HCT116 (cell line): ENCODE data around the gene MBTPS1. TPM values are rescaled to one million over a fixed set of nuclear protein-coding genes. Genes with fewer than 3 reads are reported as not detected.
A peak's percentile ranks its signal among the peaks of the same experiment; 100 is the strongest.

Experiments
- ATAC-seq: fragments of 200-7000 bp; cut with Tn5 transposase; 2 replicates; pipeline ENCODE4 v1.9.1; 2020; ENCODE audit warnings: mild to moderate bottlenecking, moderate library complexity
- BruUV-seq: library from RNA; stranded (reverse); fragments of 400-500 nt; replicated peaks from 2 replicates; lab custom pipeline; 2021; lab: Mats Ljungman, UMichigan
- CTCF ChIA-PET: fragments of 300-600 bp; sonication (Branson Sonifier 250); formaldehyde crosslinking; loops from one replicate; lab custom pipeline; 2021; ENCODE audit warnings: antibody characterized with exemption; lab: Charles Lee
- POLR2A ChIA-PET: fragments of 300-600, 350-600 bp; sonication (Branson Sonifier 250); formaldehyde crosslinking; loops from one replicate; lab custom pipeline; 2021; ENCODE audit warnings: antibody characterized with exemption; lab: Charles Lee
- RAD21 ChIA-PET, 2 experiments: fragments of 300-600 bp; sonication (Branson Sonifier 250); formaldehyde crosslinking; loops; one replicate each; lab custom pipeline; 2023; ENCODE audit warnings: low total read pairs in 2 of 2; ENCODE audit not compliant: uncharacterized antibody in 2 of 2, unreplicated experiment in 2 of 2, low non-redundant PET in 1 of 2; lab: Charles Lee
- DNase-seq: peaks from one replicate; pipeline ENCODE4 v3.0.0-alpha.2; 2010; ENCODE audit warnings: low read depth, low spot score
- H2AFZ ChIP-seq: fragments of 200-600 bp; shearing (Covaris generic), sonication (generic); 2 replicates; pipeline ENCODE4 v1.6.1; 2017; ENCODE audit warnings: low read depth, mixed run types, mixed read lengths, antibody characterized with exemption, low read length; ENCODE audit not compliant: poor library complexity, severe bottlenecking
- H3K27ac ChIP-seq: 2 replicates; pipeline ENCODE4 v1.5.1; 2012; ENCODE audit warnings: low read depth, low read length
- H3K27me3 ChIP-seq: fragments of 200-600 bp; sonication (generic); 2 replicates; pipeline ENCODE4 v1.6.1; 2016; ENCODE audit warnings: mixed run types, low read length, mixed read lengths; ENCODE audit not compliant: insufficient read depth
- H3K36me3 ChIP-seq, 2 experiments: fragments of 200-500 bp in 1 of 2; fragments of 200-600 bp in 1 of 2; sonication (Bioruptor generic) in 1 of 2; sonication (generic) in 1 of 2; 2 replicates each; pipeline versions ENCODE4 v1.5.1 to v1.6.1; 2014 to 2016; ENCODE audit warnings: low read length in 2 of 2, inconsistent platforms in 1 of 2, mixed read lengths in 1 of 2, mixed run types in 1 of 2; ENCODE audit not compliant: insufficient read depth in 2 of 2, control insufficient read depth in 1 of 2
- H3K4me1 ChIP-seq, 2 experiments: fragments of 200-600 bp in 1 of 2; sonication (generic) in 1 of 2; 2 replicates each; pipeline versions ENCODE4 v1.5.1 to v1.6.1; 2012 to 2017; ENCODE audit warnings: low read length in 2 of 2, inconsistent platforms in 1 of 2, mild to moderate bottlenecking in 1 of 2, mixed read lengths in 1 of 2, mixed run types in 1 of 2, moderate library complexity in 1 of 2; ENCODE audit not compliant: insufficient read depth in 2 of 2, control insufficient read depth in 1 of 2
- H3K4me2 ChIP-seq: fragments of 200-600 bp; sonication (generic); 2 replicates; pipeline ENCODE4 v1.6.1; 2017; ENCODE audit warnings: mixed run types, low read length, mixed read lengths
- H3K4me3 ChIP-seq, 2 experiments: fragments of 200-600 bp in 1 of 2; sonication (generic) in 1 of 2; replicated peaks in 1 of 2; 2 replicates each; pipeline ENCODE4 v1.5.1; 2011 to 2016; ENCODE audit warnings: low read length in 2 of 2, control low read depth in 1 of 2, low read depth in 1 of 2, mild to moderate bottlenecking in 1 of 2, mixed read lengths in 1 of 2, mixed run types in 1 of 2
- H3K79me2 ChIP-seq: fragments of 200-600 bp; sonication (generic); 2 replicates; pipeline ENCODE4 v1.6.1; 2017; ENCODE audit warnings: mild to moderate bottlenecking, mixed run types, low read length, moderate library complexity, mixed read lengths; ENCODE audit not compliant: insufficient read depth
- H3K9ac ChIP-seq: fragments of 200-600 bp; sonication (generic); 2 replicates; pipeline ENCODE4 v1.6.1; 2016; ENCODE audit warnings: low read length, mixed read lengths
- H3K9me2 ChIP-seq: fragments of 200-600 bp; sonication (generic), shearing (Covaris generic); 2 replicates; pipeline ENCODE4 v1.6.1; 2017; ENCODE audit warnings: mixed run types, mild to moderate bottlenecking, moderate library complexity; ENCODE audit not compliant: insufficient read depth
- H3K9me3 ChIP-seq, 2 experiments: fragments of 200-500 bp in 1 of 2; fragments of 200-600 bp in 1 of 2; sonication (Bioruptor generic) in 1 of 2; sonication (generic) in 1 of 2; 2 replicates each; pipeline ENCODE4 v1.6.1; 2014 to 2017; ENCODE audit warnings: low read length in 2 of 2, mixed read lengths in 2 of 2, inconsistent platforms in 1 of 2, low read depth in 1 of 2, mild to moderate bottlenecking in 1 of 2, mixed run types in 1 of 2, moderate library complexity in 1 of 2; ENCODE audit not compliant: control insufficient read depth in 1 of 2, insufficient read depth in 1 of 2
- H4K20me1 ChIP-seq: fragments of 200-600 bp; sonication (generic), shearing (Covaris generic); 2 replicates; pipeline ENCODE4 v1.6.1; 2017; ENCODE audit warnings: mixed run types, mild to moderate bottlenecking, moderate library complexity; ENCODE audit not compliant: insufficient read depth
- ELF1 ChIP-seq: IDR thresholded peaks from 2 replicates; pipeline ENCODE4 v1.6.1; 2012; ENCODE audit warnings: low read depth, borderline replicate concordance
- EZH2phosphoT487 ChIP-seq: fragments of 200-600 bp; IDR thresholded peaks from 2 replicates; pipeline ENCODE4 v1.6.1; 2018; ENCODE audit warnings: antibody characterized with exemption, borderline replicate concordance
- FOSL1 ChIP-seq: IDR thresholded peaks from 2 replicates; pipeline ENCODE4 v1.6.1; 2012; ENCODE audit warnings: low read depth
- POLR2AphosphoS5 ChIP-seq: IDR thresholded peaks from 2 replicates; pipeline ENCODE4 v1.6.1; 2011; ENCODE audit warnings: mild to moderate bottlenecking, low read depth, low read length, moderate library complexity
- YY1 ChIP-seq: IDR thresholded peaks from 2 replicates; pipeline ENCODE4 v1.6.1; 2011; ENCODE audit warnings: low read length, low read depth, moderate library complexity, mild to moderate bottlenecking; ENCODE audit not compliant: insufficient replicate concordance; ENCODE audit errors: extremely low read depth
- intact Hi-C: fragments of 100-400 bp; cut with micrococcal nuclease; formaldehyde crosslinking; loops from 2 replicates; pipeline ENCODE4 v1.10.0; 2022
- total RNA-seq: library from RNA; stranded (reverse); gene quantifications from one replicate; pipeline ENCODE4 v1.2.1, GENCODE V29; 2021; ENCODE audit not compliant: unreplicated experiment

MBTPS1 gene
- total RNA-seq, 1 experiment from 2014 or later = 111 TPM

DNA sequence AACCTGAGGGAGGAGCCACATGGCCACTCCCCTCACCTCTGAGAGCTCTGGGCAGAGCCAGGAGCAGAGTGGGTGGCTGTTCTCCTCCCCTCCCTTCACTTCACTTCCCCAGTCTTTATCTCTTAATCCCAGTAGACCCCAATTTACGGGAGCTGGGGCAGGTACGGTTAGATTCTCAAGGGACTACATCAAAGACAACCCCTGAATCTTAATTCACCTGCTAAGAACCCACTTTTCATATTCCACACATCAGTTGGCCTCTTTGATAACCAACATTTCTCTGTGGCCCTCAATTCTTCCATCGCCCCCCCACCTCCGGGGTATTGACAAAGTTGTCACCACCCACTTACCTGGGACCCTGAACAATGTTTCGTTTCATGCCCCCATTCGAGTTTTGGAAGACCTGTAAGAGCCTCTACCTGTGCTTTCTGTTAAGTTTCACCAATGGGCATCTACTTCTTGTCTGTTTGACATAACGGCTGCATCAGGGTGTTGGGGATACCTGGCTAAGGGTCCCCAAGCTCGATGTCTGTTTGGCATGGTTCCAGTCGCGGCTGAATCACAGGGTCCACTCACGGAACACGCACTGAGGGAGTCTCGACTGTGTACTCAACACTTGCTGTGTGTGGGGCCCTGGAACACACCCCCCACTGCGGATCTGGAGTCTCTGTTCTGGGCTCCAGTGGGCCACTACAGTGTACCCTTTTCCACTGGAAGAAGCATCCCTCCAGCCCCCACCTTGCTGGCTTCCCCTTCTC, 102.0 kb downstream of the MBTPS1 start:
- RAD21 ChIA-PET = interaction anchor here (0.5 to 0.7 kb wide), 2 partner anchors 58 to 604 kb away, joined by 3 to 4 read pairs; no protein-coding TSS in a partner anchor
- BruUV-seq = no TSS peak
- no peaks in the 10 kb centered on the region for H4K20me1 ChIP-seq
- no peaks in the 10 kb centered on the region for H3K36me3 ChIP-seq
- no peak for TF ChIP-seq EZH2phosphoT487
- TF ChIP-seq ELF1 = no peak
- no peak for TF ChIP-seq FOSL1
- no peak for TF ChIP-seq YY1
- TF ChIP-seq POLR2AphosphoS5 = peak; percentile 76
- H3K4me3 ChIP-seq = no peak overlapping the region
- POLR2A ChIA-PET = interaction anchor here (0.6 to 1.7 kb wide), 9 partner anchors 8 to 179 kb away, joined by 3 to 10 read pairs (median 5); partner anchors contain the start of gene OSGIN1
- intact Hi-C loops = no loop called here
- CTCF ChIA-PET = interaction anchor here (0.8 to 1.7 kb wide), 18 partner anchors 8 to 711 kb away, joined by 3 to 15 read pairs (median 3); partner anchors contain the start of genes MBTPS1, OSGIN1, SLC38A8 and TAF1C
- peaks cover 2 to 8% of the 10 kb centered on the region in 2 experiments; a peak in 2 of 4 replicates for H3K9me3 ChIP-seq
- peak overlapping the region; percentile 45 for H3K27ac ChIP-seq
- no peak overlapping the region for H2AFZ ChIP-seq
- ATAC-seq (no peak), DNase-seq (no peak)
- H3K4me2 ChIP-seq = peak overlapping the region; percentile 44
- no peak overlapping the region for H3K9ac ChIP-seq
- H3K79me2 ChIP-seq = no peaks in the 10 kb centered on the region
- H3K9me2 ChIP-seq = no peaks in the 10 kb centered on the region
- H3K27me3 ChIP-seq = no peaks in the 10 kb centered on the region
- peaks cover 11 to 21% of the 10 kb centered on the region in 2 experiments for H3K4me1 ChIP-seq
